ENCODE data around the gene COG6.

DNA sequence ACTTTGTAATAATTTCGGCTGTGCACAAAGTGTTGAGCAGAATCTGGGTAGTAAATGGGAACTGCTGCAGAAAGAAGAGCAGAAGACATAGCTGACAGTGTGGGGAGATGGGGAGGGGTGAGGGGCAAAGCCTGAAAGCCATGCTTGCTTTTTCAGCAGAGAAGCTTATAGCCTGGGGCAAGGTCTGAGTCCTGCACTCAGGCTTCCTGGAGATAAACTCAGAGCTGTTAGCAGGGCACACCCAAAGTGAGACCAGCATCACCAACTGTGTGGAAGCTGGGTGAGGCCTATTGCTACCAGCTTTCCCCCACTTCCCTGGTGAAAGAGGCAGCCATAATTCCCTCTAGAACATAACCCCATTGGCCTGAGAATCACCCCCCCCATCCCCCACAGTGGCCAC is 36.9 kb upstream of the COG6 start:
- TF ChIP-seq, protein P1, sequence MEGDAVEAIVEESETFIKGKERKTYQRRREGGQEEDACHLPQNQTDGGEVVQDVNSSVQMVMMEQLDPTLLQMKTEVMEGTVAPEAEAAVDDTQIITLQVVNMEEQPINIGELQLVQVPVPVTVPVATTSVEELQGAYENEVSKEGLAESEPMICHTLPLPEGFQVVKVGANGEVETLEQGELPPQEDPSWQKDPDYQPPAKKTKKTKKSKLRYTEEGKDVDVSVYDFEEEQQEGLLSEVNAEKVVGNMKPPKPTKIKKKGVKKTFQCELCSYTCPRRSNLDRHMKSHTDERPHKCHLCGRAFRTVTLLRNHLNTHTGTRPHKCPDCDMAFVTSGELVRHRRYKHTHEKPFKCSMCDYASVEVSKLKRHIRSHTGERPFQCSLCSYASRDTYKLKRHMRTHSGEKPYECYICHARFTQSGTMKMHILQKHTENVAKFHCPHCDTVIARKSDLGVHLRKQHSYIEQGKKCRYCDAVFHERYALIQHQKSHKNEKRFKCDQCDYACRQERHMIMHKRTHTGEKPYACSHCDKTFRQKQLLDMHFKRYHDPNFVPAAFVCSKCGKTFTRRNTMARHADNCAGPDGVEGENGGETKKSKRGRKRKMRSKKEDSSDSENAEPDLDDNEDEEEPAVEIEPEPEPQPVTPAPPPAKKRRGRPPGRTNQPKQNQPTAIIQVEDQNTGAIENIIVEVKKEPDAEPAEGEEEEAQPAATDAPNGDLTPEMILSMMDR (conservative IDR thresholded peaks at IDR 0.05) = no peak
- no peak for TF ChIP-seq EZH2 (IDR thresholded peaks at IDR 0.05; ENCODE audit: low read depth)

Data from PC-9 (cell line).